ENCODE results near the gene APMAP. TPM values are rescaled to one million over a fixed set of nuclear protein-coding genes. Genes with fewer than 3 reads are reported as not detected.
A peak's percentile ranks its signal among the peaks of the same experiment; 100 is the strongest.

Gene APMAP
- total RNA-seq, 1 experiment from 2014 or later = 67.8 TPM

GRCh38 chr20:24998631-24999445, 6.3 kb upstream of the APMAP start:
- no peak overlapping the region for H3T11ph ChIP-seq (ENCODE audit: low read length)
- H4K5ac ChIP-seq (ENCODE audit: insufficient read length, low read depth, low read length) = no peak overlapping the region
- peak; percentile 17 for DNase-seq
- no peak overlapping the region for H2BK12ac ChIP-seq (ENCODE audit: insufficient read length, low read depth, low read length)
- peaks cover 0 to 3% of the 10 kb centered on the region in 2 experiments; a peak in 2 of 5 replicates for H3K9me3 Mint-ChIP-seq
- no peak overlapping the region for H2AFZ ChIP-seq (ENCODE audit: low read length)
- peaks cover 11 to 15% of the 10 kb centered on the region in 2 experiments; a peak in 3 of 4 replicates for H3K4me1 Mint-ChIP-seq
- H4K8ac ChIP-seq (replicated peaks; ENCODE audit: insufficient read length, low read depth, low read length) = no peak overlapping the region
- H3K27ac Mint-ChIP-seq = no peak overlapping the region
- no peak overlapping the region for H3K4me2 ChIP-seq (ENCODE audit: insufficient read depth, insufficient read length, low read length)
- no peak overlapping the region for H2BK20ac ChIP-seq (ENCODE audit: low read depth, low read length, poor library complexity, severe bottlenecking)
- H2BK5ac ChIP-seq (ENCODE audit: insufficient read length, low read length) = no peak overlapping the region
- H3K4me3 Mint-ChIP-seq = no peak overlapping the region; a peak in 1 of 5 replicates
- H2BK15ac ChIP-seq (ENCODE audit: low read depth, low read length) = no peak overlapping the region
- peaks cover 55% of the 10 kb centered on the region for H3K27me3 Mint-ChIP-seq (ENCODE audit: low read depth)
- H4K20me1 ChIP-seq (ENCODE audit: control insufficient read depth, insufficient read depth, insufficient read length) = peaks cover 2% of the 10 kb centered on the region
- no peak overlapping the region for H4K91ac ChIP-seq (ENCODE audit: insufficient read length, low read depth, low read length)
- no CpG with 5 or more reads among the region's 12 CpGs for WGBS (ENCODE audit: extremely low coverage, insufficient read length, low lambda C conversion rate)
- no peak overlapping the region for H3K18ac ChIP-seq (ENCODE audit: insufficient read length, low read depth, low read length)
- H3K14ac ChIP-seq (ENCODE audit: insufficient read depth, low read length) = no peak overlapping the region
- no peak overlapping the region for H3K56ac ChIP-seq (ENCODE audit: insufficient read length, low read depth, low read length)
- H3K9me3 ChIP-seq (ENCODE audit: control insufficient read depth, low read depth, low read length) = no peaks in the 10 kb centered on the region
- no peak overlapping the region for H3K9ac ChIP-seq (ENCODE audit: extremely low read depth, insufficient read length, low read length)
- H3K23ac ChIP-seq (ENCODE audit: insufficient read length, low read depth, low read length) = no peak overlapping the region
- no peak overlapping the region for H2AK5ac ChIP-seq (ENCODE audit: insufficient read length, low read length)
- no peaks in the 10 kb centered on the region for H3K4me1 ChIP-seq (ENCODE audit: insufficient read depth, low read length)
- no peak overlapping the region for H3K27ac ChIP-seq (ENCODE audit: insufficient read length, low read depth, low read length)
- H3K27me3 ChIP-seq (ENCODE audit: insufficient read depth, low read length) = no peaks in the 10 kb centered on the region
- TF ChIP-seq, protein P1, sequence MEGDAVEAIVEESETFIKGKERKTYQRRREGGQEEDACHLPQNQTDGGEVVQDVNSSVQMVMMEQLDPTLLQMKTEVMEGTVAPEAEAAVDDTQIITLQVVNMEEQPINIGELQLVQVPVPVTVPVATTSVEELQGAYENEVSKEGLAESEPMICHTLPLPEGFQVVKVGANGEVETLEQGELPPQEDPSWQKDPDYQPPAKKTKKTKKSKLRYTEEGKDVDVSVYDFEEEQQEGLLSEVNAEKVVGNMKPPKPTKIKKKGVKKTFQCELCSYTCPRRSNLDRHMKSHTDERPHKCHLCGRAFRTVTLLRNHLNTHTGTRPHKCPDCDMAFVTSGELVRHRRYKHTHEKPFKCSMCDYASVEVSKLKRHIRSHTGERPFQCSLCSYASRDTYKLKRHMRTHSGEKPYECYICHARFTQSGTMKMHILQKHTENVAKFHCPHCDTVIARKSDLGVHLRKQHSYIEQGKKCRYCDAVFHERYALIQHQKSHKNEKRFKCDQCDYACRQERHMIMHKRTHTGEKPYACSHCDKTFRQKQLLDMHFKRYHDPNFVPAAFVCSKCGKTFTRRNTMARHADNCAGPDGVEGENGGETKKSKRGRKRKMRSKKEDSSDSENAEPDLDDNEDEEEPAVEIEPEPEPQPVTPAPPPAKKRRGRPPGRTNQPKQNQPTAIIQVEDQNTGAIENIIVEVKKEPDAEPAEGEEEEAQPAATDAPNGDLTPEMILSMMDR (conservative IDR thresholded peaks at IDR 0.05) = no peak
- H3K79me1 ChIP-seq (ENCODE audit: insufficient read depth, low read depth, low read length, poor library complexity, severe bottlenecking) = no peaks in the 10 kb centered on the region
- no peaks in the 10 kb centered on the region for H3K79me2 ChIP-seq (ENCODE audit: insufficient read depth, low read length)
- H3K23me2 ChIP-seq (ENCODE audit: insufficient read length, low read depth, low read length, poor library complexity, severe bottlenecking) = no peaks in the 10 kb centered on the region
- H3K4ac ChIP-seq (ENCODE audit: low read depth, low read length) = no peak overlapping the region
- no peaks in the 10 kb centered on the region for H3K36me3 Mint-ChIP-seq (ENCODE audit: insufficient read depth in 1 of 3, low read depth in 3 of 3)
- no peak overlapping the region for H2BK120ac ChIP-seq (ENCODE audit: low read depth, low read length, poor library complexity, severe bottlenecking)
